ENCODE data around the gene SIK2.

The SIK2 gene

DNA sequence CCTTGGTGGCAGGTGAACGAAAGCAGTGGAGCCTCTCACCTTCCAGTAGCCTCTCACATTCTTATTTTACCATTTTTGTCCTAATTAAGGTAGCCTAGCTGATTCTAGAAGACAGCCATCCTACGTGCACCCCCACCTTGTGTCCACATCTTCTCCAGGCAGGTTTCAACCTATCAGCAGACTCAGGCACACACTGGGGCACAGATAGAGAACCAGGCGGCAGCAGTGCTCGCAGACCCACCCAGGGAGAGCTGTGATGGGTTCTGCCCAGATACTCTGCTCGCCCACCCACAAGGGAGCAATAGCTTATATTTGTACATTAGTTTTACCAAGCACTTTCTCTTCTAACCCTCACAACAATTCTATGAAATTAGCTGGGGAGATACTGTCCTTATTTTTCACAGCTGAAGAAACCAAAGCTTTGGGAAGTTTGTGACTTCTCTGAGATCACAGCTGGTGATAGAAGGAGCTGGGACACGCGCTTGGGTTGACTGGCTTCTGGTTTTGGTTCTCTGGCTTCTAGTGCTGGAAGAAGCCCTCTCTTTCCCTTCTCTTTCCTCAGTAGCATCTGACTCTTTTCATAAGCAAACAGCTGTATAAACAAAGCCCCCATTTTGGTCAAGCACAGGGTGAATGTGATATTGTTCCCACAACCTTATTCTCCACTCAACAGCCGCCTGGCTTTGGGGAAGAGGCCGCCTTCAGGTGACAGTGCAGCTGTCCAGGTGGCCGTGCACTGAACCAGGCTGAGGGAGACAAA lies 127.0 kb downstream of the SIK2 start:
- TF ChIP-seq TAF1 (IDR thresholded peaks at IDR 0.05; ENCODE audit: borderline replicate concordance, insufficient read depth, low read length), result no peak
- TF ChIP-seq POLR2AphosphoS5 (IDR thresholded peaks at IDR 0.05; ENCODE audit: low read depth, low read length), result no peak
- TF ChIP-seq SIN3A (IDR thresholded peaks at IDR 0.05; ENCODE audit: borderline replicate concordance, insufficient read depth, low read length), result no peak
- no peak for TF ChIP-seq FOXP2 (optimal IDR thresholded peaks at IDR 0.05; ENCODE audit: borderline replicate concordance, extremely low read depth, extremely low read length, insufficient read depth)
- TF ChIP-seq, protein P1, sequence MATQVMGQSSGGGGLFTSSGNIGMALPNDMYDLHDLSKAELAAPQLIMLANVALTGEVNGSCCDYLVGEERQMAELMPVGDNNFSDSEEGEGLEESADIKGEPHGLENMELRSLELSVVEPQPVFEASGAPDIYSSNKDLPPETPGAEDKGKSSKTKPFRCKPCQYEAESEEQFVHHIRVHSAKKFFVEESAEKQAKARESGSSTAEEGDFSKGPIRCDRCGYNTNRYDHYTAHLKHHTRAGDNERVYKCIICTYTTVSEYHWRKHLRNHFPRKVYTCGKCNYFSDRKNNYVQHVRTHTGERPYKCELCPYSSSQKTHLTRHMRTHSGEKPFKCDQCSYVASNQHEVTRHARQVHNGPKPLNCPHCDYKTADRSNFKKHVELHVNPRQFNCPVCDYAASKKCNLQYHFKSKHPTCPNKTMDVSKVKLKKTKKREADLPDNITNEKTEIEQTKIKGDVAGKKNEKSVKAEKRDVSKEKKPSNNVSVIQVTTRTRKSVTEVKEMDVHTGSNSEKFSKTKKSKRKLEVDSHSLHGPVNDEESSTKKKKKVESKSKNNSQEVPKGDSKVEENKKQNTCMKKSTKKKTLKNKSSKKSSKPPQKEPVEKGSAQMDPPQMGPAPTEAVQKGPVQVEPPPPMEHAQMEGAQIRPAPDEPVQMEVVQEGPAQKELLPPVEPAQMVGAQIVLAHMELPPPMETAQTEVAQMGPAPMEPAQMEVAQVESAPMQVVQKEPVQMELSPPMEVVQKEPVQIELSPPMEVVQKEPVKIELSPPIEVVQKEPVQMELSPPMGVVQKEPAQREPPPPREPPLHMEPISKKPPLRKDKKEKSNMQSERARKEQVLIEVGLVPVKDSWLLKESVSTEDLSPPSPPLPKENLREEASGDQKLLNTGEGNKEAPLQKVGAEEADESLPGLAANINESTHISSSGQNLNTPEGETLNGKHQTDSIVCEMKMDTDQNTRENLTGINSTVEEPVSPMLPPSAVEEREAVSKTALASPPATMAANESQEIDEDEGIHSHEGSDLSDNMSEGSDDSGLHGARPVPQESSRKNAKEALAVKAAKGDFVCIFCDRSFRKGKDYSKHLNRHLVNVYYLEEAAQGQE (IDR thresholded peaks at IDR 0.05; ENCODE audit: insufficient read depth in 1 of 2, low read depth in 2 of 2, low read length in 2 of 2), result no peak

DNA sequence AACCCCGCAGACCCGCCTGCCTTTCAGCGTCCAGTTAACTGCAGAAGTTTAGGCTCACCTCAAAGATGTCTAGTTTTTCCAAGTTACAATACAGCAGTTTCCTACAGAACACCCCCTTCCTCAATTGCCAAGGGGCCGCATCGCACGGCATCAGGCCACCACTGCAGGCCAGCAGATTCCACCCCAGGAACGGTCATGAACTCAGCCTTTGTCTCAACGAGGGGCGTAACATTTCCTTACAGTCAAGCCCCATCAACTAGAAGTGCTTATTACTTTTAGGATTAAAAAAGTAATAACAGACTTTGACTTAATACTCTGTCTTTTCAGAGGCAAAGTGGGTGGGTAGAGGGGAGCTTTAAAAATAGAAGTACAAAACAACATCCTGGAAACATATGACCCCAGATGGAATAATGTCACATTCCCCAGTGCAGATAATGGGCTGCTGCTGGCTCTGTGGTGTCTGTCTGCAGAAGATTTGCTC lies 127.6 kb downstream of the SIK2 start:
- no peak for TF ChIP-seq TAF1 (IDR thresholded peaks at IDR 0.05; ENCODE audit: borderline replicate concordance, insufficient read depth, low read length)
- no peak for TF ChIP-seq SIN3A (IDR thresholded peaks at IDR 0.05; ENCODE audit: borderline replicate concordance, insufficient read depth, low read length)
- TF ChIP-seq, protein P1 (IDR thresholded peaks at IDR 0.05; ENCODE audit: insufficient read depth in 1 of 2, low read depth in 2 of 2, low read length in 2 of 2), result no peak
- TF ChIP-seq FOXP2 (optimal IDR thresholded peaks at IDR 0.05; ENCODE audit: borderline replicate concordance, extremely low read depth, extremely low read length, insufficient read depth), result no peak
- TF ChIP-seq POLR2AphosphoS5 (IDR thresholded peaks at IDR 0.05; ENCODE audit: low read depth, low read length), result no peak

DNA sequence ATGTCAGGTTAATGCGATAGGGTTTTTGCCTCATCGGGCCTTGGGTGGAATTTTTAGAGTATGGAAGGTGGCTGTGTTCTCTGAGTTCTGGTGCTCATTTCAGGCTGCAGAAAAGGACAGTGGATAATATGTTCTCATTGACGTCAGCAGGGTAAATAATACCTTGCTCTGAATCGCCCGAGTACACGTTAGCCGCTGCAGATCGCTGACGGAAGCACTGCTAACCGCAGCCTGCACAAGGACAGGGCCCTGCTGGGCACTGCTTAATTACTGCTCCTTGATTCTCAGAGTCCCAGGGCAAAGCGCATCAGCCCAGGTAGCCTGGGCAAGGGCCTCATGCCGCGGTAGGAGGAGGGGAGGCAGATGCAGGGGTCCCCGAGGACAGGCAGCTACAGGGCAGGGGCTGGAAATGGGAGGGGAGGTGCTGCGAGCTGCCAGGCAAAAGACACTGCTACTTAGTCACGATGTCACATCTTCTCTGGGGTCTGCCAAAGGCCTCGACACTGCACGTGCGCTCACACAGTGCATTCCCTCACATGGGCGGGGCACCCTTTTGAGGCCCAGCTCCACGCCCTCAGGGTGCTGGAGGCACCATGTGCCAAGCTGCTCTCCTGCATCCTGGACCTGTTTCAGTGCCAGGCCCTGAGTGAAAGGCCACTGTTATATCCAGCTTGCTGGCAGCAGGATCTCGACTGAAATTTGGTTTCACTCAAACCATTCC lies 128.8 kb downstream of the SIK2 start:
- TF ChIP-seq POLR2AphosphoS5 (IDR thresholded peaks at IDR 0.05; ENCODE audit: low read depth, low read length) (no peak; the same call in 1 of the 2 replicates), SIN3A (IDR thresholded peaks at IDR 0.05; ENCODE audit: borderline replicate concordance, insufficient read depth, low read length) (no peak), TAF1 (IDR thresholded peaks at IDR 0.05; ENCODE audit: borderline replicate concordance, insufficient read depth, low read length) (no peak), FOXP2 (optimal IDR thresholded peaks at IDR 0.05; ENCODE audit: borderline replicate concordance, extremely low read depth, extremely low read length, insufficient read depth) (no peak)
- TF ChIP-seq, protein P1 (IDR thresholded peaks at IDR 0.05; ENCODE audit: insufficient read depth in 1 of 2, low read depth in 2 of 2, low read length in 2 of 2), result no peak

DNA sequence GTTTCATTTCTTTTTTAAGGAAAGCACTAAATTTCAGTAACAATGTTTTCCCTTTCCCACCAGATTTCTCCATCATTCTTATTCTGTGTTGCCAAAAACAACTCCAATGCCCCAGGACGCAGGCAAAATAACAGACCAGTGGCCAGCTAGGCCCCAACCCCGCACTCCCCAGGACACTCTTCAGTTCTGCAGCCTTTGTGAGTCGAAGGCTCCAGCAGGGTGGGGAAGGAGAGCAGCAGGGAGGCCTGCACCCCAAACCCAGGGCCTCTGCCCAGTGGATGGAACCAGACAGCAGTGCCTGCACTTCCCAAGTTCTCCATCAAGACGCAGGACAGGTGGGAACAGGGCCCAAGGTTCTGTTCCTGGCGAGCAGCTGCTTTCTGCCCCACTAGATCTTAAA lies 129.6 kb downstream of the SIK2 start:
- TF ChIP-seq FOXP2 (optimal IDR thresholded peaks at IDR 0.05; ENCODE audit: borderline replicate concordance, extremely low read depth, extremely low read length, insufficient read depth), result no peak
- TF ChIP-seq, protein P1 (IDR thresholded peaks at IDR 0.05; ENCODE audit: insufficient read depth in 1 of 2, low read depth in 2 of 2, low read length in 2 of 2), result no peak
- no peak for TF ChIP-seq TAF1 (IDR thresholded peaks at IDR 0.05; ENCODE audit: borderline replicate concordance, insufficient read depth, low read length)
- TF ChIP-seq POLR2AphosphoS5 (IDR thresholded peaks at IDR 0.05; ENCODE audit: low read depth, low read length), result no peak
- no peak for TF ChIP-seq SIN3A (IDR thresholded peaks at IDR 0.05; ENCODE audit: borderline replicate concordance, insufficient read depth, low read length)

Data from PFSK-1 (cell line).